ENCODE measurements around the gene MYO15B.

Gene MYO15B

GRCh38 chr17:75638893-75639292 is 51.3 kb downstream of the MYO15B start:
- Histone ChIP-seq H3K9me3 (ENCODE audit: low read length) (no peaks in the 10 kb centered on the region), H3K9ac (ENCODE audit: low read length) (no peak overlapping the region), H3K4me2 (ENCODE audit: low read length) (no peak overlapping the region), H3K9me2 (ENCODE audit: low read depth, low read length) (no peaks in the 10 kb centered on the region), H4K20me1 (ENCODE audit: insufficient read depth, low read length) (no peaks in the 10 kb centered on the region), H2AFZ (ENCODE audit: low read length) (no peak overlapping the region), H3K27me3 (ENCODE audit: insufficient read depth, low read length) (no peaks in the 10 kb centered on the region), H3K27ac (ENCODE audit: low read depth, low read length, poor library complexity, severe bottlenecking) (no peak overlapping the region), H3K4me3 (ENCODE audit: low read depth, low read length, poor library complexity, severe bottlenecking) (no peak overlapping the region), H3K4me1 (ENCODE audit: insufficient read depth, low read length, severe bottlenecking) (no peaks in the 10 kb centered on the region), H3F3A (ENCODE audit: insufficient read depth, low read length) (no peaks in the 10 kb centered on the region), H3K36me3 (ENCODE audit: insufficient read depth, low read length) (peaks cover 3% of the 10 kb centered on the region; the same call in 1 of the 2 replicates), H3K79me2 (ENCODE audit: insufficient read depth, low read length) (no peaks in the 10 kb centered on the region)
- TF ChIP-seq, protein P1, sequence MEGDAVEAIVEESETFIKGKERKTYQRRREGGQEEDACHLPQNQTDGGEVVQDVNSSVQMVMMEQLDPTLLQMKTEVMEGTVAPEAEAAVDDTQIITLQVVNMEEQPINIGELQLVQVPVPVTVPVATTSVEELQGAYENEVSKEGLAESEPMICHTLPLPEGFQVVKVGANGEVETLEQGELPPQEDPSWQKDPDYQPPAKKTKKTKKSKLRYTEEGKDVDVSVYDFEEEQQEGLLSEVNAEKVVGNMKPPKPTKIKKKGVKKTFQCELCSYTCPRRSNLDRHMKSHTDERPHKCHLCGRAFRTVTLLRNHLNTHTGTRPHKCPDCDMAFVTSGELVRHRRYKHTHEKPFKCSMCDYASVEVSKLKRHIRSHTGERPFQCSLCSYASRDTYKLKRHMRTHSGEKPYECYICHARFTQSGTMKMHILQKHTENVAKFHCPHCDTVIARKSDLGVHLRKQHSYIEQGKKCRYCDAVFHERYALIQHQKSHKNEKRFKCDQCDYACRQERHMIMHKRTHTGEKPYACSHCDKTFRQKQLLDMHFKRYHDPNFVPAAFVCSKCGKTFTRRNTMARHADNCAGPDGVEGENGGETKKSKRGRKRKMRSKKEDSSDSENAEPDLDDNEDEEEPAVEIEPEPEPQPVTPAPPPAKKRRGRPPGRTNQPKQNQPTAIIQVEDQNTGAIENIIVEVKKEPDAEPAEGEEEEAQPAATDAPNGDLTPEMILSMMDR (IDR thresholded peaks at IDR 0.05; ENCODE audit: low read length): no peak
- TF ChIP-seq EZH2 (IDR thresholded peaks at IDR 0.05; ENCODE audit: borderline replicate concordance, low read length): no peak

- H3K4me2 ChIP-seq (ENCODE audit: low read length): no peak overlapping the region
- no peaks in the 10 kb centered on the region for H3K27me3 ChIP-seq (ENCODE audit: insufficient read depth, low read length)
- H3K9me3 ChIP-seq (ENCODE audit: low read length): no peaks in the 10 kb centered on the region
- no peaks in the 10 kb centered on the region for H3F3A ChIP-seq (ENCODE audit: insufficient read depth, low read length)
- H3K79me2 ChIP-seq (ENCODE audit: insufficient read depth, low read length): no peaks in the 10 kb centered on the region
- H4K20me1 ChIP-seq (ENCODE audit: insufficient read depth, low read length): no peaks in the 10 kb centered on the region
- H3K9ac ChIP-seq (ENCODE audit: low read length): no peak overlapping the region
- no peak overlapping the region for H3K4me3 ChIP-seq (ENCODE audit: low read depth, low read length, poor library complexity, severe bottlenecking)
- no peak overlapping the region for H3K27ac ChIP-seq (ENCODE audit: low read depth, low read length, poor library complexity, severe bottlenecking)
- no peak for TF ChIP-seq EZH2 (IDR thresholded peaks at IDR 0.05; ENCODE audit: borderline replicate concordance, low read length)
- TF ChIP-seq, protein P1 (IDR thresholded peaks at IDR 0.05; ENCODE audit: low read length): no peak
- H3K4me1 ChIP-seq (ENCODE audit: insufficient read depth, low read length, severe bottlenecking): no peaks in the 10 kb centered on the region
- H3K36me3 ChIP-seq (ENCODE audit: insufficient read depth, low read length): peaks cover 3% of the 10 kb centered on the region; the same call in 1 of the 2 replicates
- no peak overlapping the region for H2AFZ ChIP-seq (ENCODE audit: low read length)
- H3K9me2 ChIP-seq (ENCODE audit: low read depth, low read length): no peaks in the 10 kb centered on the region
Measured at GRCh38 chr17:75639327-75639726, 51.7 kb downstream of the MYO15B start.

- Histone ChIP-seq H3K27me3 (ENCODE audit: insufficient read depth, low read length) (no peaks in the 10 kb centered on the region), H3K9me2 (ENCODE audit: low read depth, low read length) (no peaks in the 10 kb centered on the region), H3K9ac (ENCODE audit: low read length) (no peak overlapping the region), H3K4me2 (ENCODE audit: low read length) (no peak overlapping the region), H3K36me3 (ENCODE audit: insufficient read depth, low read length) (peaks cover 3% of the 10 kb centered on the region; the same call in 1 of the 2 replicates), H3K4me1 (ENCODE audit: insufficient read depth, low read length, severe bottlenecking) (no peaks in the 10 kb centered on the region), H3K27ac (ENCODE audit: low read depth, low read length, poor library complexity, severe bottlenecking) (no peak overlapping the region), H4K20me1 (ENCODE audit: insufficient read depth, low read length) (no peaks in the 10 kb centered on the region), H3K4me3 (ENCODE audit: low read depth, low read length, poor library complexity, severe bottlenecking) (no peak overlapping the region), H3F3A (ENCODE audit: insufficient read depth, low read length) (no peaks in the 10 kb centered on the region), H2AFZ (ENCODE audit: low read length) (no peak overlapping the region), H3K9me3 (ENCODE audit: low read length) (no peaks in the 10 kb centered on the region), H3K79me2 (ENCODE audit: insufficient read depth, low read length) (no peaks in the 10 kb centered on the region)
- TF ChIP-seq EZH2 (IDR thresholded peaks at IDR 0.05; ENCODE audit: borderline replicate concordance, low read length): no peak
- TF ChIP-seq, protein P1 (IDR thresholded peaks at IDR 0.05; ENCODE audit: low read length): no peak
Measured at GRCh38 chr17:75639771-75640555, 52.4 kb downstream of the MYO15B start.
